GM23338 (cell line): ENCODE measurements around the gene CCBE1.

Experiments used
- CREB1 ChIP-seq: fragments of 250-450 bp; sonication (Bioruptor Pico); IDR thresholded peaks from 2 replicates; pipeline ENCODE4 v1.5.0; 2020; ENCODE audit warnings: low read depth, mild to moderate bottlenecking, moderate library complexity
- CTCF ChIP-seq, 2 experiments: fragments of 200-600 bp in 1 of 2; sonication (generic) in 1 of 2; conservative IDR thresholded peaks; 2 replicates each; pipeline versions ENCODE4 v1.5.1 to v1.6.1; 2016 to 2017; ENCODE audit warnings: antibody characterized with exemption in 2 of 2, low read depth in 2 of 2, mild to moderate bottlenecking in 2 of 2, moderate library complexity in 1 of 2
- EZH2 ChIP-seq: fragments of 200-600 bp; sonication (generic); IDR thresholded peaks from one replicate; pipeline ENCODE4 v1.8.0; 2017; ENCODE audit warnings: antibody characterized with exemption, mild to moderate bottlenecking, low read depth; ENCODE audit not compliant: unreplicated experiment
- EZH2phosphoT487 ChIP-seq: fragments of 200-600 bp; sonication (generic); IDR thresholded peaks from one replicate; pipeline ENCODE4 v1.8.1; 2018; ENCODE audit warnings: antibody characterized with exemption; ENCODE audit not compliant: unreplicated experiment
- POLR2AphosphoS5 ChIP-seq: IDR thresholded peaks from 2 replicates; pipeline ENCODE4 v1.6.1; 2016; ENCODE audit warnings: antibody characterized with exemption, low read depth
- ZNF462 ChIP-seq: fragments of 250-450 bp; sonication (Bioruptor Pico); IDR thresholded peaks from 2 replicates; pipeline ENCODE4 v1.5.0; 2020; ENCODE audit warnings: mild to moderate bottlenecking, moderate library complexity

DNA sequence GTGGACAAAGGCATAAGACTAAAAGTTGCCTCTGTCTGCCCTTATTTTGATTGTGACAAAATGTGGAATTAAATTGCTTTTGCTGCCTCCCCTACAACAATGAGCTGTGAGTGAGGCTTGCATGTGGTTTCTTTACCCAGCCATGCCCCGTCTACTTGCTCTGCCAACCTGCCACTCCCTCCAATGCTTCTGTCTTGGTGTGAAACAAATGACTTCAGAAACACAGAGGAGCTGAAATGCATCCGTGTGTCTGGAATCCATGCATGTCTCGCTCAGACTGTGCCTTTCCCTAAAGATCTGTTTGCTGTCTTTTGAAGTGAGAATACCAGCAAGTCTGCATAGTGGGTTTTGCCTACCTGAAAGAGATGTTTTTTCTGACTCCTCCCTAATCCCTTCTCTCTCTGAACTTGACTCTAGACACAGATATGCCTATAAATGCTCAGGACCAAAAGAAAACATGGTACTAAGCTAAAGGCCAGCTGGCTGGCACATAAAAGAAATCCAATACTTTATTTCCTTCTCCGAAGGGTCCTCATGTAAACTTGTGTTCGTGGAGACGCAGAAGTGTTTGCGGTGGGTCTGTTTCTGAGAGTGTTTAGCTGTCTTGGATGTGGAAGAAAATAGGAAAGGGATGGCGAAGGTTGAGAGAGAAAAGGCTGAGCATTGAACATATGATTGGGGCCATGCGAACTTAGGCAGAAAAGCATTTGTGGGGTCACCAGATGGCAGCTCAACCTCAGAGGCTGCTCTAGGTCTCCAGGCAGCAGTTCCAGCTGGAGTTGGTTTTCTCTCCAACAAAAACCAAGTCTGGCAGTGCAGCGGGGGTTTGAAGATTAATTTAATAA, 120.5 kb downstream of the CCBE1 start:
- TF ChIP-seq ZNF462 (CRISPR knock-in tag), result no peak
- no peak for TF ChIP-seq CTCF (conservative IDR thresholded peaks at IDR 0.05; ENCODE audit: low read depth in 2 of 2)
- TF ChIP-seq POLR2AphosphoS5, result no peak
- no peak for TF ChIP-seq EZH2
- no peak for TF ChIP-seq CREB1 (CRISPR knock-in tag)
- no peak for TF ChIP-seq EZH2phosphoT487
